Lower leg skin (tissue), 3 donors: ENCODE measurements around the gene SHLD2.
"Not testable (repeated sequence)": the region's sequence is repeated elsewhere in the genome, so short reads cannot be mapped to it uniquely, and the experiment has no call there.

Experiments
- POLR2A ChIP-seq, 2 donors: fragments of 450-650 bp; IDR thresholded peaks; one replicate each; pipeline ENCODE4 v1.6.1; 2016 to 2017; ENCODE audit warnings: antibody characterized with exemption in 2 of 2, mild to moderate bottlenecking in 1 of 2, moderate library complexity in 1 of 2
- TF ChIP-seq, protein P1 (sequence below), 3 donors: fragments of 450-650 bp; IDR thresholded peaks; one replicate each; pipeline ENCODE4 v1.5.1; 2016; ENCODE audit warnings: antibody characterized with exemption in 3 of 3, mild to moderate bottlenecking in 3 of 3, moderate library complexity in 2 of 3

DNA sequence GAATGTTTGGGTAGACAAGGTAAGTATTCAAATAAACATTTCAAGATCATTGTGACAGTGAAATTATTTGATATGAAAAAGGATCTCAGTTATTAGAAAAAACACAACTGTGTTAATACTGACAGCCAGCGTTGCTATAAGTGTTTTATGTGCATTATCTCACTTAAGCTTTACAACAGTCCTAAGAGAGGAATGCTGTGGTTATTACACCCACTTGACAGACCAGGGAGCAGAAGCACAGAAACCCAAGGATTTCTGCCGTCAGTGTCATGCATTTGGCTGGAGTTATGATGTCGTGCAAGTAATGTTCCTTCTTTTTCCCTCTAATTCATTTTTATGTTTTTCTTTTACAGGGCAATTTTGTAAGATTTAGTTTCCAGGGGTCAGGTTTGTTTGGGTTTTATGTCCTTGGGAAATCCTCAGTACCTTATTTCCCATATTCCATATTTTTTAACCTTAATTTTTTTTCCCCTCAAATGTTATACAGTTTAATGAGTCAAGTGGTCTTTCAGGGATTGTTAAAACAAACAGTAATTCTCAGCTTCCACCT is 32.7 kb downstream of the SHLD2 start:
- TF ChIP-seq POLR2A (IDR thresholded peaks at IDR 0.05): not testable (repeated sequence)
- TF ChIP-seq, protein P1, sequence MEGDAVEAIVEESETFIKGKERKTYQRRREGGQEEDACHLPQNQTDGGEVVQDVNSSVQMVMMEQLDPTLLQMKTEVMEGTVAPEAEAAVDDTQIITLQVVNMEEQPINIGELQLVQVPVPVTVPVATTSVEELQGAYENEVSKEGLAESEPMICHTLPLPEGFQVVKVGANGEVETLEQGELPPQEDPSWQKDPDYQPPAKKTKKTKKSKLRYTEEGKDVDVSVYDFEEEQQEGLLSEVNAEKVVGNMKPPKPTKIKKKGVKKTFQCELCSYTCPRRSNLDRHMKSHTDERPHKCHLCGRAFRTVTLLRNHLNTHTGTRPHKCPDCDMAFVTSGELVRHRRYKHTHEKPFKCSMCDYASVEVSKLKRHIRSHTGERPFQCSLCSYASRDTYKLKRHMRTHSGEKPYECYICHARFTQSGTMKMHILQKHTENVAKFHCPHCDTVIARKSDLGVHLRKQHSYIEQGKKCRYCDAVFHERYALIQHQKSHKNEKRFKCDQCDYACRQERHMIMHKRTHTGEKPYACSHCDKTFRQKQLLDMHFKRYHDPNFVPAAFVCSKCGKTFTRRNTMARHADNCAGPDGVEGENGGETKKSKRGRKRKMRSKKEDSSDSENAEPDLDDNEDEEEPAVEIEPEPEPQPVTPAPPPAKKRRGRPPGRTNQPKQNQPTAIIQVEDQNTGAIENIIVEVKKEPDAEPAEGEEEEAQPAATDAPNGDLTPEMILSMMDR (IDR thresholded peaks at IDR 0.05): not testable (repeated sequence)
